Retinal pigment epithelial cell (primary cell): ENCODE data around the gene CREB3L4.

ENCODE experiments used
- DNase-seq: peaks from one replicate; pipeline ENCODE4 v3.0.0-alpha.2; 2010; ENCODE audit warnings: low read depth
- H3K4me3 ChIP-seq: 2 replicates; pipeline ENCODE4 v1.5.1; 2011; ENCODE audit warnings: mild to moderate bottlenecking, low read length, control low read depth, moderate library complexity
- TF ChIP-seq, protein P1 (sequence below): conservative IDR thresholded peaks from 2 replicates; pipeline ENCODE4 v1.5.1; 2011; ENCODE audit warnings: low read depth, low read length, control low read depth, inconsistent platforms

Gene CREB3L4

DNA sequence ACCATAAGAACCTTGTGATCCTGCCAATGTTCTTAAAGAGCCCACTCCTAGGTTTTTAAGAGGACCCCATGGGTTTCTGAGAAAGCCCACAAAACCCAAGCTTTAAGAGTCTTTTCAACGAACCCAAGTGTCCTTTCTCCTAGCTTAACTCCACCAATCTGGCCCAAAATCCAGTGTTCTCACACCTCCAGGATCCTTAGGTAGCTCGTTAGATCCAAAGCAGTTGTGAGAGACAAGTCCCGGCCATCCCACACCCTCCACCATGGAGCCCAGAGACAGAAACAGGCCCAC, 22.9 kb upstream of the CREB3L4 start:
- no peak overlapping the region for H3K4me3 ChIP-seq
- DNase-seq, result no peak

DNA sequence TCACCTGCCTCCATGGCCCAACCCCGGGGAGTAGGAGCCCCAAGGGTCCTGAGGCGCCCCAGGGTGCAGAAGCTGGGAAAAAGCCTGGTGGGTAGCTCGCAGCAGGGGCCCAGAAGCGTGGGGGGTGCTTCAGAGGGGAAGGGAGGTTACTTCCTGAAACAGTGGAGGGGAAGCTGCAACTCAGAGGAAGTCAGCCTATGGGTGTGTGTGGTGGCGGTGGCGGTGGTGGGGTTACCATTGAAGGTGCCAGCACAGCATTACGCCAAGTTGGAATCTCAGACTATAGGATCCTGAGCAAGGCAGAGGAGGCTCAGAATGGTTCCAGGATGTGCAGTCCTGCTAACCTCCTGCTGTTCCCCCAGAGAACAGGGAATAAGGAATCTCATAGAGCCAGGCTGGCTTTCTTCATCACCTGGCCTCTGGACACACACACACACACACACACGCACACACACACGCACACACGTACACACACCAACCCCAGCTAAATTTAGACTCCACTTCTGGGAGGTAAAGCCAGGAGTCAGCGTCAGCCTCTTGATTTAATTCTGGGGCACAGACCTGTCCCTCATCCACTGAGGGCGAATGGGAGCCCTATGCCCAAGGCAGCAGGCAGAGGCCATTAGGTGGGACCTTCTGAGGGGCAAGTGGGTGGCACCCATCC, 22.4 kb upstream of the CREB3L4 start:
- TF ChIP-seq, protein P1, sequence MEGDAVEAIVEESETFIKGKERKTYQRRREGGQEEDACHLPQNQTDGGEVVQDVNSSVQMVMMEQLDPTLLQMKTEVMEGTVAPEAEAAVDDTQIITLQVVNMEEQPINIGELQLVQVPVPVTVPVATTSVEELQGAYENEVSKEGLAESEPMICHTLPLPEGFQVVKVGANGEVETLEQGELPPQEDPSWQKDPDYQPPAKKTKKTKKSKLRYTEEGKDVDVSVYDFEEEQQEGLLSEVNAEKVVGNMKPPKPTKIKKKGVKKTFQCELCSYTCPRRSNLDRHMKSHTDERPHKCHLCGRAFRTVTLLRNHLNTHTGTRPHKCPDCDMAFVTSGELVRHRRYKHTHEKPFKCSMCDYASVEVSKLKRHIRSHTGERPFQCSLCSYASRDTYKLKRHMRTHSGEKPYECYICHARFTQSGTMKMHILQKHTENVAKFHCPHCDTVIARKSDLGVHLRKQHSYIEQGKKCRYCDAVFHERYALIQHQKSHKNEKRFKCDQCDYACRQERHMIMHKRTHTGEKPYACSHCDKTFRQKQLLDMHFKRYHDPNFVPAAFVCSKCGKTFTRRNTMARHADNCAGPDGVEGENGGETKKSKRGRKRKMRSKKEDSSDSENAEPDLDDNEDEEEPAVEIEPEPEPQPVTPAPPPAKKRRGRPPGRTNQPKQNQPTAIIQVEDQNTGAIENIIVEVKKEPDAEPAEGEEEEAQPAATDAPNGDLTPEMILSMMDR, result no peak
- DNase-seq, result no peak
- peak overlapping the region; percentile 80 for H3K4me3 ChIP-seq

More for the DNA sequence above, 22.9 kb upstream of the CREB3L4 start:
- TF ChIP-seq, protein P1, result no peak

DNA sequence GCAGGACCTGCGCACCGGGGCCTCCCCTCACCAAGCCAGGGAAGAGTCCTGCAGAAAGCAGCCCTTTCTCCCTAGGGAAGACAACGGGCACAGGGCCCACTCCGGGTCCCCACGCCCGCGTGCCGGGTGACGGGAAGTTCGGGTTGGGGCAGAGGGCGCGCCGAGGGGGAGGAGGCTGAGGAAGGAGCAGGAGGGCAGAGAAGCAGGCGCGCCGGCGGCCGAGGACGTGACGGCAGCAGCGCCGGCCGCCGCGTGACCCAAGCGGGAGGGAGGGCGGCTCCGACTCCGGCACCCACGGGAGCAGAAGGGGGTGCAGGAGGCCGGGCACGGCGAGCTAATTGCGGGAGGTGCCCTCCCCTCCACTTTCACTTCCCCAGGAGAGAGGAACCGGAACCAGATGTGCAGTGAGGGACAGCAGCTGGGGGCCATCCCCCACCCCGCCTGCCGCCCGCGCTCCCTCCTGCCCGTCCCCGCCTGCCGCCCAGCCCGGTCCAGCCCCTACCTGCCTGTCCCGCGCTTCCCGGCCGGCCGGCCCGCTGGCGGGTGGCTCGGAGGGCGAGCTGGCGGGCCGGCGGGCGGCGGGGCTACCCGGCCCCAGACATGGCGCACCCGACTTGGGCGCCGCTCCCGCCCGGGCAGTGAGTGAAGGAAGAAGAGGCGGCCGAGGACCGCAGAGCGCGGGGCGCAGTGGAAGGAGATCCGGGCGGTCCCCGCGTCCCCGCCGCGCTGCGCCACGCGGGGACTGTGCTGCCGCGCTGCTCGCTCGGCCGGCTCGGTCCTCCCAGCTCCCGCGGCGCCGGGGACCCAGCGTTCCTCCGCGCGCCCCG, 21.7 kb upstream of the CREB3L4 start:
- DNase-seq, result no peak
- TF ChIP-seq, protein P1, result no peak

DNA sequence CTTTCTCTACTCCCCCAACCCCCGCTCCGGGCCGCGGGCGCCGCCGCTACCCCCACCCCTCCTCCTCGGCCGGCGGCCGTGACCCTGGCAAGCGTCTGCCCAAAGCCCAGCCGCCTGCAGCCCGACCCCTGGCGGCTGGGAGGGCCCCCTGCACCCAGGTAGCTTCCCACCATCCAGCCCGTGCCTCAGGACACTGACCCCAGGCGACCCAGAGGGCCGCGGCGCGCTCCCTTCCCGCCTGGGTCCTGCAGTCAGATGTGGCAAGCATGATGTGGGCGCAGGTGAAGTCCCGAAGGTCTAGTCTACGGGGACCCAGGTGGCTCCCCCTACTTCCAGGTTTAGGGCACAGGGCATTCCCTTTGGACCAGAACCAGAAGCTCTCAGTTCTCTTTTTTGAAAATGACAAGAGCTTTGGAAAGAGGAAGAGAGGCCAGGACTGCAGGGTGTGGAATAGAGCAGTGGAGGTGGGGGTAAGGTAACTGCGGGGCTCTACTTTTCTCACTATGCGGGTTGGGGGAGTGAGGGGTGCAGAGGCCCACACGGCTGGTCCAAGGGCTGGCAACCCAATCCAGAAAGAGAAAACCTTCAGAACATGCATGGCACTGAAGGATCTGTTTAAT, 21.0 kb upstream of the CREB3L4 start, which contains the start of gene DENND4B:
TSS of gene DENND4B (minus strand) at position 97 of the 620 bp plus-strand sequence. CDS start 2,344 bp downstream, outside the sequence.
- DNase-seq, result no peak
- TF ChIP-seq, protein P1, result peak; percentile 84
- peak within 1 kb of the TSS; percentile 80 for H3K4me3 ChIP-seq

More for the DNA sequence above, 21.7 kb upstream of the CREB3L4 start:
- peak overlapping the region; percentile 80 for H3K4me3 ChIP-seq

DNA sequence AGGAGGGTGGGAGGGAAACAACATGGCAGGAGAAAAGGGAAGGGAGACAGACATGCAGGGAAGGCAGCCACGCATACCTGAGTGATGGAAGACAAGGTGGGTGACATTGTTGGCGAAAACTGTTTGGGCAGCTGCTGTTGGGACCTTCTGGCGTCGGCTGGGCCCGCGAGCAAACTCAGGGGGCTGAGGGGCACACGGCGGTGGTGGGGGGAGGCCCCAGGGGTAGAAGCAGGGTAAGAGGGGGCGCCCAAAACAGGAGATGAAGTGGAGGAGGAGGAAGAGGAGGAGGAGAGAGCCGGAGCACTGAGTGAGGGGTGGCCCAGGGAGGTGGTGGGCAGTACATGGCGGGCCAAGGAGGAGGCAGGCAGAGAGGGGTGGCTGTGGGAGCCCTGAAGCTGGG, 16.5 kb upstream of the CREB3L4 start:
- DNase-seq, result no peak
- H3K4me3 ChIP-seq, result no peak overlapping the region
- TF ChIP-seq, protein P1, result no peak

DNA sequence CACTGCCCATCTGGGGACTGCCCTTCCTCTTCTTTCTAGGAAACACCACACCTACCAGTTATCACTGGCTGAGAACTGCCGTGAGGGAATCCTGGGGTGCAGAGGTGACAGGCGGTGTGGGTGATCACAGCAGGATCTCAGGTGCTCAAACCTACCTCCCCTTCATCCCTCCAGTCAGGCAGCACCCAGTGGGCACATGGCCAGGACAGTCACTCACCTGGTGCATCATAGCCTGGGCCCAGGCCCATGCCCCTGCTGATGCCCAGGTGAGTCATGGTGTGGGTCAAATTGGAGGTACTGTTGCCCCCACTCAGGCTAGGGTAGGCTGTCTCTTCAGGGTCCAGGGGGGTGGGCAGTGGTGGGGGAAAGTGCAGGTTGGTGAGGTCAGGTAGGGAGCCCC, 15.9 kb upstream of the CREB3L4 start:
- H3K4me3 ChIP-seq, result no peak overlapping the region
- no peak for DNase-seq
- TF ChIP-seq, protein P1, result no peak
